NCI-H2107 treated with DMSO at 0.1 percent for 48 hours (cell line): ENCODE measurements around the gene MAP3K4.

Source experiments
- DNase-seq: peaks from one replicate; lab custom pipeline; 2025; ENCODE audit not compliant: unreplicated experiment; lab: John Stamatoyannopoulos, UW

Gene MAP3K4

GRCh38 chr6:161138543-161139303 is 147.2 kb downstream of the MAP3K4 start:
- no peak for DNase-seq

- DNase-seq, result no peak
These were observed 147.8 kb downstream of the MAP3K4 start for GRCh38 chr6:161139304-161139765.

- no peak for DNase-seq
These were observed 148.4 kb downstream of the MAP3K4 start for GRCh38 chr6:161139766-161140553.

DNA sequence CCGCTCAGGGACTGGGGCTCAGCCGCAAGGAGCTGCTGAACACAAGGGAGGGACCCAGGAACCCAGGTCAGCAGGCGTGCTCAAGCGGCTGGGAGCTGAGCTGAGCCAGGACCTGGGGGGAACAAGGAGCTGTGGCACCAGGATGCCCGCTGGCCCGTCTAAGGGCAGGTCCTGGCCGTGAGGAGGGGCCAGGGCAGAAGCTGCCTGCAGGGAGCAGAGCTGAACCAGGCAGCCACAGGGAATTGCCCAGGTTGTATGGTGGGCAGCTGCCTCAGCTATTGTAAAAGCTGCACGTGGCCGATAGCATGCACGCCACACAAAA is 148.9 kb downstream of the MAP3K4 start:
- DNase-seq, result no peak

- DNase-seq, result no peak
These were observed 149.6 kb downstream of the MAP3K4 start for GRCh38 chr6:161141173-161141572.

DNA sequence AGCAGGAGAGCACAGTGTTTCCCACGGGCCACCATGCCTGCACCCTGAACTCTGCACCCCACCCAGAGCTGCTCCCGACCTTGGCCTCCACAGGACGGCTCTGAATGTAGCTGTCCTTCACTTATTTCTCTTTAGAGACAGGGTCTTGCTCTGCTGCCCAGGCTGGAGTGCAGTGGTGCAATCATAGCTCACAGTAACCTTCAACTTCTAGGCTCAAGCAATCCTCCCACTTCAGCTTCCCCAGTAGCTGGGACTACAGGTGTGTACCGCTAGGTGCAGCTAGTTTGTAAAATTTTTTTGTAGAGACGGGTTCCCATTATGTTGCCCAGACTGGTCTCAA is 151.4 kb downstream of the MAP3K4 start:
- no peak for DNase-seq

DNA sequence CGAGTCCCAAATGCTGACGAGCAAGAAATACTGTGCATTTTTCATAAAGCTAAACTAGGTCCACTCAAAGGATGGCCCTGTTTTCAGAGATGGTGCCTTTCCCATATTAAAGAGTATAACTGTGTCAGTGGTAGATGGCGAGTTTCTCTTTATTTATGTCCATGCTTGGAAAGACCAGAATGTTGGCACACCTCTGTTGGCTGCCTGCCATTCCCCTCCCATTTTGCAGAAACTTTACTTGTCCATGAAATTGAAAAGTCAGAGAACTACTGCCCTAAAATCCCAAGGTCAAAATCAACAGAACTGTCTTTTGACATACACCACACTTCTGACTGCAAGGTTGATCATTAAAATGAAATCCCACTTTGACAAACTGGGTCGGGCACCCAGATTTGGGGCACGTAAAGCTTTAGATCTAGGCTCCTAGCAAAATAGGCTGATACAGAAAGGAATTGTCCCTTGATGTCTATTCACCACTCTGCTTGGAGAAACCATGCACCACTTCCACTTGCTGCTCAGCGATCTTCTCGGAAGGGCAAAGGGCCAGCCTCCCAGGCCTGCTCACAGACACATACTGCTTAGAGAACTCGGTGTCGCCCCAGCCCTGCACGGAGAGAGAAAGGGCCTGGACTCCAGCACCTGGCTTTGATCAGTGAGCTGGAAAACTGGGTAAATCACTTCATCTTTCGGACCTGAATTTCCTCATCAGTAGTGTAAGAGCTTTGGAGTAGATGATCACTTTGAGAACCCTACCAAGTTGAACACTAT is 152.3 kb downstream of the MAP3K4 start:
- DNase-seq, result no peak

GRCh38 chr6:161150136-161150535 is 158.6 kb downstream of the MAP3K4 start:
- DNase-seq, result no peak

GRCh38 chr6:161150566-161150965 is 159.0 kb downstream of the MAP3K4 start:
- DNase-seq, result no peak

GRCh38 chr6:161151059-161151645 is 159.6 kb downstream of the MAP3K4 start:
- DNase-seq, result no peak

DNA sequence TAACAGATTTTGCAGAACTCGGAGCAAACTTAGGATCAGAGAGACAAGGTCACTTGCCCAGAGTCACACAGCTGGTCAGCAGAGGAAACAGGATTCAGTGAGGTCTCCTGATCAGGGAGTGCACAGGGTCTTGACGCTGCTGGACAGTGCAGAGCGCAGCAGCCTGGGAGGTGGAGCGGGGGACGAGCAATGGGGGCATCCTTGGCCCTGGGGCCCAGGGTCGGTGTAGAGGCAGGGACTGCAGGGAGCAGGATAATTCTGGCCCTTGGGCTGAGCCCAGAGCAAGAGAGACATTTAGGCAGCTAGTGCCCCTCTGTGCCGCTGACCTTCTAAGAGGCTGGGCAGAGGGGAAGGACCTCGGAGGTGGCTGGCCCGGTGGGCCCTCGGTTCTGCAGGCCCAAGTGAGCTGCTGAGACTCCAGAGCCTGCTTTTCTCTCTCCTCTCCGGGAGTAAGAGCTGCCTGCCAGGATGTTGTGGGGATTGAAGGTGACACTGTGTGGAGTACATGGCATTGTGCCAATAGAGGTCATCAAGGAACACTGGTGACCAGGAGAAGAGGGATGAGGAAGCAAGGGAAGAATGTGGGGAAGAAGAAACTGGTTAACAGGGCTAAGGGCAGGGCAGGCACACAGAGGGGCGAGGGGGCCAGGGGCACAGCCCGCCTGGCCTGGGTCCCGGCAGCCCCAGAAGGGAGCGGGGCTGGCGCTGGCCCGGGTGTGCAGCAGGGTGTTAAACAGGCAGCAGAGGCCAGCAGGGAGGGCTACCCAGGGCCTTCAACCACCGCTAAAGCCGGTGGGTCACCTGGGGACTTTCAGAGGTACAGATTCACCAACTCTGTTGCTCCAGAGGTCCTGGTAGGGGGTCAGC is 160.3 kb downstream of the MAP3K4 start:
- DNase-seq, result no peak

DNA sequence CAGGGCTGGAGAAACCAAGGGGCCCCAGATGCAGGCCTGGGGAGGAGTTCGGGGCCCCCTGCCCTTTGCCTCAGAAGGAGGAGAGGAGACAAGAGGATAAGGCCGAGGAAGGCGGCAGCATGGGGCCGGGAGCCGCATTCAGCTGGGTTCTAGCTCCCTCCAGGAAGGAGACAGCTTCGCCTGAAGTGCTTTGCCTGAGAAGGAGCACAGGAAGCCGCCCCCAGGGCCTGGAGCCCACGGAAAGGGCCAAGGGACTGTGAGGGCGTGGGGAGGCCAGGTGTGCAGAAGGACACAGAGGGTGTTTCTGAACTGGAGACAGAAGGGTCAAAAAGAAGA is 160.9 kb downstream of the MAP3K4 start:
- no peak for DNase-seq

DNA sequence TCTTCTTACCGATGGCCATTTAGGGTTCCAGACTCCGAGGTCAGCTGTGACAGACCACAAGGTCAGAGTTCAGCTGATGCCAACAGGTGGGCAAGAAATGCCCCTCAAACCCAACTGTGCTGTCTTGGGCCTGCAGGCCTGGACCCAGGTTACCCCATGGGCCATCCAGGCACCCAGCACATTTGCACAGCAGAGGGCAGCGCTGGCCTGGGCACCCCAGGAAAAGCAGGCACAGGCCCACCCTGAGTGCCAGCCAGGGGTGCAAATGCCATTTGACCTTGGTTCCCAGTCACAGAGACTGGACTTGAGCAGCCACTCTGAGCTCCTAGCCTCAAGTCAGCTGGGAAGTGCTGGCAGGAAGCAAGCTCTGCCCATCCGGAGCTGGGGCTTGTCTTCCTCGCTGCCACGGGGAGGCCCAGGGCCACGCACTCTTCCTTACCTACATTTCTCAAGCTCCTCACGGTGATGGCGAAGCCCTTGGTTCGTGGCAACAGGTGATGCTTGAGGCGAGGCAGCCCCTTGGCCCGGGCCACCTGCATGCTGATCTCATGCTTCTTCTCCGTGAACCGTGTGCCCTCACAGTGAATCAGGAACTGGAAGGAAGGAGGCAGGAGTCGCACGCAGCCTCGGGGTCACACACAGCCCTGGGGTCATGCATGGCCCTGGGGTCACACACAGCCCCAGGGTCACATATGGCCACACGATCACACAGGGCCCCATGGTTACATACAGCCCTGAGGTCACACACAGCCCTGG is 161.5 kb downstream of the MAP3K4 start:
- DNase-seq, result no peak

DNA sequence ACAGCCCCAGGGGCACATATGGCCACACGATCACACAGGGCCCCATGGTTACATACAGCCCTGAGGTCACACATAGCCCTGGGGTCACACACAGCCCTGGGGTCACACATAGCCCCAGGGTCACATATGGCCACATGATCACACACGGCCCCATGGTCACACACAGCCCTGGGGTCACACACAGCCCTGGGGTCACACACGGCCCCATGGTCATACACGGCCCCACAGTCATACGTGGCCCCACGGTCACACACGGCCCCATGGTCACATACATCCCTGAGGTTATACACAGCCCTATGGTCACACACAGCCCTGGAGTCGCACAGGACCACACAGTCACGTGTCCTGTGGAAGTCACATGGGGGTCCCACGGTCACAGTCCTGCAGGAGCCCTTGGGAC is 162.2 kb downstream of the MAP3K4 start:
- no peak for DNase-seq

GRCh38 chr6:161154796-161155335 is 163.3 kb downstream of the MAP3K4 start:
- DNase-seq, result no peak

GRCh38 chr6:161161121-161161520 is 169.6 kb downstream of the MAP3K4 start:
- DNase-seq, result no peak

- no peak for DNase-seq
These were observed 170.5 kb downstream of the MAP3K4 start for GRCh38 chr6:161161889-161162624.

GRCh38 chr6:161162722-161163121 is 171.2 kb downstream of the MAP3K4 start:
- no peak for DNase-seq
